Measurements from ENCODE around the gene GALNT11. TPM values are rescaled to one million over a fixed set of nuclear protein-coding genes. Genes with fewer than 3 reads are reported as not detected.
"Not testable (repeated sequence)": the region's sequence is repeated elsewhere in the genome, so short reads cannot be mapped to it uniquely, and the experiment has no call there.

GALNT11 gene
- polyA plus RNA-seq, 3 donors, result 17.7 to 25.9 (median 20.6) TPM

- H3K27me3 Mint-ChIP-seq (ENCODE audit: low read depth in 3 of 3), result peaks cover 2 to 6% (median 4%) of the 10 kb centered on the region in 3 donors
- intact Hi-C loops (cut with micrococcal nuclease), result no loop called here
- Histone ChIP-seq H3K9ac (ENCODE audit: insufficient read depth, low read length, poor library complexity, severe bottlenecking) (no peak overlapping the region), H3K4me3 (replicated peaks in 1 of 3; ENCODE audit: low read depth in 2 of 3, low read length in 3 of 3) (no peak overlapping the region), H3K4me2 (replicated peaks; ENCODE audit: extremely low read depth, low read length, poor library complexity, severe bottlenecking) (no peak overlapping the region), H3K79me2 (ENCODE audit: insufficient read depth, low read length) (no peaks in the 10 kb centered on the region), H2AFZ (ENCODE audit: insufficient read depth, low read depth, low read length, poor library complexity, severe bottlenecking) (no peak overlapping the region), H3K36me3 (replicated peaks in 1 of 2; ENCODE audit: control insufficient read depth in 1 of 2, insufficient read depth in 2 of 2, low read length in 2 of 2) (no peaks in the 10 kb centered on the region), H4K20me1 (ENCODE audit: insufficient read depth, low read length) (no peaks in the 10 kb centered on the region), H3K27me3 (ENCODE audit: control insufficient read depth in 2 of 2, insufficient read depth in 2 of 2, low read length in 2 of 2) (no peaks in the 10 kb centered on the region), H3K4me1 (ENCODE audit: control insufficient read depth in 1 of 2, insufficient read depth in 2 of 2, low read length in 2 of 2) (no peaks in the 10 kb centered on the region), H3K27ac (ENCODE audit: low read depth in 1 of 2, low read length in 2 of 2) (no peak overlapping the region), H3K9me3 (replicated peaks in 1 of 2; ENCODE audit: control insufficient read depth in 1 of 2, insufficient read depth in 1 of 2, low read length in 2 of 2) (no peaks in the 10 kb centered on the region)
- H3K9me3 Mint-ChIP-seq, result peaks cover 0 to 11% (median 5%) of the 10 kb centered on the region in 7 donors
- H3K36me3 Mint-ChIP-seq, result no peaks in the 10 kb centered on the region
- H3K27ac Mint-ChIP-seq, result no peak overlapping the region
- no peak for TF ChIP-seq CTCF (IDR thresholded peaks at IDR 0.05)
- no peak for DNase-seq
- no peaks in the 10 kb centered on the region for H3K4me1 Mint-ChIP-seq
- no CpG with 5 or more reads among the region's 3 CpGs for WGBS (ENCODE audit: insufficient coverage)
- H3K4me3 Mint-ChIP-seq, result no peak overlapping the region
Measured at GRCh38 chr7:152016947-152017346, 8.5 kb upstream of the GALNT11 start.

GRCh38 chr7:152017683-152018082 is 7.8 kb upstream of the GALNT11 start:
- H3K27ac Mint-ChIP-seq; H3K4me2 ChIP-seq (replicated peaks; ENCODE audit: extremely low read depth, low read length, poor library complexity, severe bottlenecking); H3K9me3 ChIP-seq (replicated peaks in 1 of 2; ENCODE audit: control insufficient read depth in 1 of 2, insufficient read depth in 1 of 2, low read length in 2 of 2); DNase-seq; intact Hi-C loops (cut with micrococcal nuclease); H4K20me1 ChIP-seq (ENCODE audit: insufficient read depth, low read length); H2AFZ ChIP-seq (ENCODE audit: insufficient read depth, low read depth, low read length, poor library complexity, severe bottlenecking); H3K27ac ChIP-seq (ENCODE audit: low read depth in 1 of 2, low read length in 2 of 2); H3K79me2 ChIP-seq (ENCODE audit: insufficient read depth, low read length); H3K4me1 Mint-ChIP-seq; H3K27me3 ChIP-seq (ENCODE audit: control insufficient read depth in 2 of 2, insufficient read depth in 2 of 2, low read length in 2 of 2); H3K9me3 Mint-ChIP-seq; H3K27me3 Mint-ChIP-seq (ENCODE audit: low read depth in 3 of 3); H3K9ac ChIP-seq (ENCODE audit: insufficient read depth, low read length, poor library complexity, severe bottlenecking); H3K36me3 ChIP-seq (replicated peaks in 1 of 2; ENCODE audit: control insufficient read depth in 1 of 2, insufficient read depth in 2 of 2, low read length in 2 of 2); H3K4me1 ChIP-seq (ENCODE audit: control insufficient read depth in 1 of 2, insufficient read depth in 2 of 2, low read length in 2 of 2); H3K36me3 Mint-ChIP-seq; H3K4me3 Mint-ChIP-seq; H3K4me3 ChIP-seq (replicated peaks in 1 of 3; ENCODE audit: low read depth in 2 of 3, low read length in 3 of 3): not testable (repeated sequence)
- WGBS (ENCODE audit: insufficient coverage), result 92% methylated on average over 6 of the region's 6 CpGs

- H3K27ac ChIP-seq (ENCODE audit: low read depth in 1 of 2, low read length in 2 of 2); H3K27me3 Mint-ChIP-seq (ENCODE audit: low read depth in 3 of 3); H3K9me3 ChIP-seq (replicated peaks in 1 of 2; ENCODE audit: control insufficient read depth in 1 of 2, insufficient read depth in 1 of 2, low read length in 2 of 2); H3K4me3 Mint-ChIP-seq; H3K27ac Mint-ChIP-seq; H3K4me2 ChIP-seq (replicated peaks; ENCODE audit: extremely low read depth, low read length, poor library complexity, severe bottlenecking); DNase-seq; H3K27me3 ChIP-seq (ENCODE audit: control insufficient read depth in 2 of 2, insufficient read depth in 2 of 2, low read length in 2 of 2); H3K36me3 Mint-ChIP-seq; H3K36me3 ChIP-seq (replicated peaks in 1 of 2; ENCODE audit: control insufficient read depth in 1 of 2, insufficient read depth in 2 of 2, low read length in 2 of 2); H3K4me3 ChIP-seq (replicated peaks in 1 of 3; ENCODE audit: low read depth in 2 of 3, low read length in 3 of 3); H3K9ac ChIP-seq (ENCODE audit: insufficient read depth, low read length, poor library complexity, severe bottlenecking); H3K79me2 ChIP-seq (ENCODE audit: insufficient read depth, low read length); H2AFZ ChIP-seq (ENCODE audit: insufficient read depth, low read depth, low read length, poor library complexity, severe bottlenecking); H4K20me1 ChIP-seq (ENCODE audit: insufficient read depth, low read length); intact Hi-C loops (cut with micrococcal nuclease); H3K9me3 Mint-ChIP-seq: not testable (repeated sequence)
- peaks cover 12 to 16% of the 10 kb centered on the region in 2 donors for H3K4me1 ChIP-seq (ENCODE audit: control insufficient read depth in 1 of 2, insufficient read depth in 2 of 2, low read length in 2 of 2)
- no CpG with 5 or more reads among the region's 10 CpGs for WGBS (ENCODE audit: insufficient coverage)
- peaks cover 11% of the 10 kb centered on the region for H3K4me1 Mint-ChIP-seq
Measured at GRCh38 chr7:152021740-152022139, 3.7 kb upstream of the GALNT11 start.

Data from CD14-positive monocyte (primary cell).